SK-N-SH treated with all-trans-retinoic acid at 6 μM for 48 hours (cell line): Measurements from ENCODE around the gene FIGN.

Experiments used
- OSR1 ChIP-seq: fragments of 250-450 bp; sonication (Bioruptor Pico); IDR thresholded peaks from 2 replicates; pipeline ENCODE4 v1.8.0; 2022; ENCODE audit warnings: moderate library complexity, mild to moderate bottlenecking, inconsistent platforms
- PATZ1 ChIP-seq: fragments of 250-450 bp; sonication (Bioruptor Pico); IDR thresholded peaks from 2 replicates; pipeline ENCODE4 v1.8.0; 2020; ENCODE audit warnings: mild to moderate bottlenecking, moderate library complexity, borderline replicate concordance
- PPARA ChIP-seq: fragments of 250-450 bp; sonication (Bioruptor Pico); IDR thresholded peaks from 2 replicates; pipeline ENCODE4 v1.5.0; 2020; ENCODE audit warnings: mild to moderate bottlenecking, borderline replicate concordance
- TOX ChIP-seq: fragments of 250-450 bp; sonication (Bioruptor Pico); IDR thresholded peaks from 2 replicates; pipeline ENCODE4 v1.8.0; 2021; ENCODE audit warnings: mild to moderate bottlenecking, moderate library complexity, borderline replicate concordance
- ZFP3 ChIP-seq: fragments of 250-450 bp; sonication (Bioruptor Pico); IDR thresholded peaks from 2 replicates; pipeline ENCODE4 v1.5.0; 2020; ENCODE audit warnings: mild to moderate bottlenecking, moderate library complexity
- TF ChIP-seq, protein P1 (sequence below): fragments of 250-450 bp; sonication (Bioruptor Pico); IDR thresholded peaks from 2 replicates; pipeline ENCODE4 v1.5.1; 2021; ENCODE audit warnings: mild to moderate bottlenecking, moderate library complexity
- TF ChIP-seq, protein P2 (sequence below): fragments of 250-450 bp; sonication (Bioruptor Pico); IDR thresholded peaks from 2 replicates; pipeline ENCODE4 v1.5.1; 2020; ENCODE audit warnings: low read depth, mild to moderate bottlenecking, moderate library complexity

DNA sequence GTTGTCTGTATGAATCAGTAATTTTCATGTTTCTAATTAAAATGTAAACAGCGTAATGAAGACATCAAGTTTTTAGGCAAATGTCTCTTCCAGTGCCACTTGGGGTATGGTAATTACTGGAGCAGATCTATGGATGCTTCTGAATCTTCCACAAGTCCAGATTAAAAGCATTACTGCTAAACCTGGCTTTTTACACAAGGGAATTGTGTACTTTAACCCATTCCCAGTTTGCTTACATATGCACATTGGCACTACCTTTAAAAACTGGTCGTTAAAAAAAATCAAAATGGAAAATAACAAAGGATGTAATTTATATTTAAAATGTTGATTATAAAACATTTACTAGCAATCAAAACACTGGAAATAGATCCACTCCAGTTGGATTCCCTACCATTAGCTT lies 19.7 kb downstream of the FIGN start:
- TF ChIP-seq, protein P1, sequence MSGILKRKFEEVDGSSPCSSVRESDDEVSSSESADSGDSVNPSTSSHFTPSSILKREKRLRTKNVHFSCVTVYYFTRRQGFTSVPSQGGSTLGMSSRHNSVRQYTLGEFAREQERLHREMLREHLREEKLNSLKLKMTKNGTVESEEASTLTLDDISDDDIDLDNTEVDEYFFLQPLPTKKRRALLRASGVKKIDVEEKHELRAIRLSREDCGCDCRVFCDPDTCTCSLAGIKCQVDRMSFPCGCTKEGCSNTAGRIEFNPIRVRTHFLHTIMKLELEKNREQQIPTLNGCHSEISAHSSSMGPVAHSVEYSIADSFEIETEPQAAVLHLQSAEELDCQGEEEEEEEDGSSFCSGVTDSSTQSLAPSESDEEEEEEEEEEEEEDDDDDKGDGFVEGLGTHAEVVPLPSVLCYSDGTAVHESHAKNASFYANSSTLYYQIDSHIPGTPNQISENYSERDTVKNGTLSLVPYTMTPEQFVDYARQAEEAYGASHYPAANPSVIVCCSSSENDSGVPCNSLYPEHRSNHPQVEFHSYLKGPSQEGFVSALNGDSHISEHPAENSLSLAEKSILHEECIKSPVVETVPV (CRISPR knock-in tag), result no peak
- TF ChIP-seq ZFP3 (no peak), OSR1 (CRISPR knock-in tag) (no peak), PATZ1 (no peak), TOX (CRISPR knock-in tag) (no peak), PPARA (CRISPR knock-in tag) (no peak)
- TF ChIP-seq, protein P2, sequence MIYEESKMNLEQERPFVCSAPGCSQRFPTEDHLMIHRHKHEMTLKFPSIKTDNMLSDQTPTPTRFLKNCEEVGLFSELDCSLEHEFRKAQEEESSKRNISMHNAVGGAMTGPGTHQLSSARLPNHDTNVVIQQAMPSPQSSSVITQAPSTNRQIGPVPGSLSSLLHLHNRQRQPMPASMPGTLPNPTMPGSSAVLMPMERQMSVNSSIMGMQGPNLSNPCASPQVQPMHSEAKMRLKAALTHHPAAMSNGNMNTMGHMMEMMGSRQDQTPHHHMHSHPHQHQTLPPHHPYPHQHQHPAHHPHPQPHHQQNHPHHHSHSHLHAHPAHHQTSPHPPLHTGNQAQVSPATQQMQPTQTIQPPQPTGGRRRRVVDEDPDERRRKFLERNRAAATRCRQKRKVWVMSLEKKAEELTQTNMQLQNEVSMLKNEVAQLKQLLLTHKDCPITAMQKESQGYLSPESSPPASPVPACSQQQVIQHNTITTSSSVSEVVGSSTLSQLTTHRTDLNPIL (CRISPR knock-in tag), result no peak
